ENCODE measurements around the gene TBKBP1.

Gene TBKBP1

GRCh38 chr17:47704116-47704515, 10.2 kb downstream of the TBKBP1 start:
- TF ChIP-seq CTCF (conservative IDR thresholded peaks at IDR 0.05; ENCODE audit: low read depth, low read length), result no peak
- no peak for DNase-seq (ENCODE audit: low read depth)
- no peak overlapping the region for H3K4me3 ChIP-seq (ENCODE audit: low read depth, low read length)

GRCh38 chr17:47704736-47705135, 10.8 kb downstream of the TBKBP1 start:
- H3K4me3 ChIP-seq (ENCODE audit: low read depth, low read length), result no peak overlapping the region
- no peak for DNase-seq (ENCODE audit: low read depth)
- TF ChIP-seq CTCF (conservative IDR thresholded peaks at IDR 0.05; ENCODE audit: low read depth, low read length), result no peak

GRCh38 chr17:47705536-47706530, 11.9 kb downstream of the TBKBP1 start:
- DNase-seq (ENCODE audit: low read depth), result no peak
- no peak overlapping the region for H3K4me3 ChIP-seq (ENCODE audit: low read depth, low read length)

GRCh38 chr17:47707056-47707804, 13.3 kb downstream of the TBKBP1 start:
- H3K4me3 ChIP-seq (ENCODE audit: low read depth, low read length), result no peak overlapping the region
- no peak for DNase-seq (ENCODE audit: low read depth)
- TF ChIP-seq CTCF (conservative IDR thresholded peaks at IDR 0.05; ENCODE audit: low read depth, low read length), result no peak

More at GRCh38 chr17:47705536-47706530, 11.9 kb downstream of the TBKBP1 start:
- TF ChIP-seq CTCF (conservative IDR thresholded peaks at IDR 0.05; ENCODE audit: low read depth, low read length), result no peak

- DNase-seq (ENCODE audit: low read depth), result no peak
- no peak overlapping the region for H3K4me3 ChIP-seq (ENCODE audit: low read depth, low read length)
- no peak for TF ChIP-seq CTCF (conservative IDR thresholded peaks at IDR 0.05; ENCODE audit: low read depth, low read length)
These were observed 13.9 kb downstream of the TBKBP1 start for GRCh38 chr17:47707884-47708283.

- no peak for DNase-seq (ENCODE audit: low read depth)
- TF ChIP-seq CTCF (conservative IDR thresholded peaks at IDR 0.05; ENCODE audit: low read depth, low read length), result no peak
- H3K4me3 ChIP-seq (ENCODE audit: low read depth, low read length), result no peak overlapping the region
These were observed 14.4 kb downstream of the TBKBP1 start for GRCh38 chr17:47708312-47708863.

All from choroid plexus epithelial cell (primary cell).